ENCODE results near the gene GLRA2. TPM values are rescaled to one million over a fixed set of nuclear protein-coding genes. Genes with fewer than 3 reads are reported as not detected.

GLRA2 gene
- polyA plus RNA-seq, 1 of the 3 experiments (the other 2 are of a cell fraction): not detected

GRCh38 chrX:14581081-14581480, 51.7 kb downstream of the GLRA2 start:
- no peak overlapping the region for H3K9ac ChIP-seq
- no peaks in the 10 kb centered on the region for H3K27me3 ChIP-seq (ENCODE audit: insufficient read depth)
- H2AFZ ChIP-seq (ENCODE audit: low read depth): no peak overlapping the region
- 29% methylated on average over 8 of the region's 8 CpGs for WGBS (ENCODE audit: low lambda C conversion rate)
- no peak overlapping the region for H3K27ac ChIP-seq (ENCODE audit: low read depth in 2 of 2, low read length in 1 of 2)
- no peaks in the 10 kb centered on the region for H3K36me3 ChIP-seq (replicated peaks in 1 of 2; ENCODE audit: control insufficient read depth in 1 of 2, insufficient read depth in 2 of 2, low read length in 1 of 2)
- DNase-seq: no peak
- no peaks in the 10 kb centered on the region for H3K9me3 ChIP-seq
- no peaks in the 10 kb centered on the region for H3K4me1 ChIP-seq (ENCODE audit: control insufficient read depth in 1 of 2, insufficient read depth in 2 of 2, low read depth in 1 of 2, low read length in 1 of 2)
- no peak for TF ChIP-seq TEAD4 (IDR thresholded peaks at IDR 0.05; ENCODE audit: borderline replicate concordance, insufficient read depth)
- TF ChIP-seq EZH2phosphoT487 (IDR thresholded peaks at IDR 0.05; ENCODE audit: borderline replicate concordance, low read depth): no peak
- TF ChIP-seq FOXJ3 (CRISPR knock-in tag; IDR thresholded peaks at IDR 0.05): no peak
- TF ChIP-seq CTCF (IDR thresholded peaks at IDR 0.05): no peak
- no peak for TF ChIP-seq RXRA (IDR thresholded peaks at IDR 0.05; ENCODE audit: borderline replicate concordance, low read depth)
- TF ChIP-seq FOSL2 (IDR thresholded peaks at IDR 0.05; ENCODE audit: borderline replicate concordance, low read depth): no peak
- no peak for TF ChIP-seq NRF1 (IDR thresholded peaks at IDR 0.05; ENCODE audit: low read depth, low read length)
- no peak for TF ChIP-seq SIN3A (IDR thresholded peaks at IDR 0.05; ENCODE audit: borderline replicate concordance, low read depth, low read length)
- ChIA-PET POLR2A (no interaction called here), CTCF (no interaction called here)
- H3K9me2 ChIP-seq: no peaks in the 10 kb centered on the region
- H3F3A ChIP-seq (replicated peaks; ENCODE audit: insufficient read depth): no peaks in the 10 kb centered on the region
- H3K4me3 ChIP-seq (ENCODE audit: low read depth in 2 of 2, low read length in 1 of 2): no peak overlapping the region
- H3K4me2 ChIP-seq: no peak overlapping the region
- no peaks in the 10 kb centered on the region for H4K20me1 ChIP-seq (ENCODE audit: insufficient read depth)
- H3K79me2 ChIP-seq (ENCODE audit: insufficient read depth): no peaks in the 10 kb centered on the region

GRCh38 chrX:14584548-14584947, 55.2 kb downstream of the GLRA2 start:
- CTCF ChIA-PET: interaction anchor here (1.0 kb wide), 1 partner anchor 559 kb away, joined by 3 read pairs; no protein-coding TSS in a partner anchor

More at GRCh38 chrX:14584548-14584947, 55.2 kb downstream of the GLRA2 start:
- Histone ChIP-seq H3K79me2 (ENCODE audit: insufficient read depth) (no peaks in the 10 kb centered on the region), H4K20me1 (ENCODE audit: insufficient read depth) (no peaks in the 10 kb centered on the region), H3K4me3 (ENCODE audit: low read depth in 2 of 2, low read length in 1 of 2) (no peak overlapping the region), H3F3A (replicated peaks; ENCODE audit: insufficient read depth) (no peaks in the 10 kb centered on the region), H3K9me3 (no peaks in the 10 kb centered on the region), H3K4me1 (ENCODE audit: control insufficient read depth in 1 of 2, insufficient read depth in 2 of 2, low read depth in 1 of 2, low read length in 1 of 2) (no peaks in the 10 kb centered on the region), H3K27ac (ENCODE audit: low read depth in 2 of 2, low read length in 1 of 2) (no peak overlapping the region), H3K4me2 (no peak overlapping the region), H3K9ac (no peak overlapping the region), H3K27me3 (ENCODE audit: insufficient read depth) (no peaks in the 10 kb centered on the region), H2AFZ (ENCODE audit: low read depth) (no peak overlapping the region), H3K9me2 (no peaks in the 10 kb centered on the region), H3K36me3 (replicated peaks in 1 of 2; ENCODE audit: control insufficient read depth in 1 of 2, insufficient read depth in 2 of 2, low read length in 1 of 2) (no peaks in the 10 kb centered on the region)
- POLR2A ChIA-PET: no interaction called here
- WGBS (ENCODE audit: low lambda C conversion rate): 14% methylated on average over 2 of the region's 2 CpGs
- no peak for DNase-seq
- TF ChIP-seq IRF3 (IDR thresholded peaks at IDR 0.05; ENCODE audit: low read depth, low read length): no peak
- no peak for TF ChIP-seq ELF1 (IDR thresholded peaks at IDR 0.05)
- no peak for TF ChIP-seq RCOR1 (IDR thresholded peaks at IDR 0.05; ENCODE audit: low read length)
- TF ChIP-seq FOXJ3 (CRISPR knock-in tag; IDR thresholded peaks at IDR 0.05): no peak
- no peak for TF ChIP-seq ZBTB33 (IDR thresholded peaks at IDR 0.05; ENCODE audit: borderline replicate concordance, low read depth)
- TF ChIP-seq POLR2AphosphoS5 (IDR thresholded peaks at IDR 0.05; ENCODE audit: low read depth, low read length): no peak
- no peak for TF ChIP-seq CHD2 (IDR thresholded peaks at IDR 0.05; ENCODE audit: low read length, partially characterized antibody)
